NB4 (cell line): Measurements from ENCODE around the gene ZCCHC7.
A peak's percentile ranks its signal among the peaks of the same experiment; 100 is the strongest.

ENCODE experiments used
- DNase-seq: peaks from one replicate; pipeline ENCODE4 v3.0.0; 2010; ENCODE audit warnings: low read depth
- H3K4me3 ChIP-seq: one replicate; pipeline ENCODE4 v1.5.1; 2011; ENCODE audit warnings: mild to moderate bottlenecking, low read depth, low read length, moderate library complexity
- MAX ChIP-seq: IDR thresholded peaks from 2 replicates; pipeline ENCODE4 v1.6.1; 2011; ENCODE audit warnings: low read depth, low read length
- MYC ChIP-seq: IDR thresholded peaks from 2 replicates; pipeline ENCODE4 v1.6.1; 2011; ENCODE audit warnings: low read depth, low read length
- POLR2A ChIP-seq: IDR thresholded peaks from 2 replicates; pipeline ENCODE4 v1.6.1; 2011; ENCODE audit warnings: mild to moderate bottlenecking; ENCODE audit not compliant: insufficient read length; ENCODE audit errors: extremely low read depth
- TF ChIP-seq, protein P1 (sequence below): IDR thresholded peaks from one replicate; pipeline ENCODE4 v1.5.1; 2012; ENCODE audit warnings: low read depth, low read length

ZCCHC7 gene

DNA sequence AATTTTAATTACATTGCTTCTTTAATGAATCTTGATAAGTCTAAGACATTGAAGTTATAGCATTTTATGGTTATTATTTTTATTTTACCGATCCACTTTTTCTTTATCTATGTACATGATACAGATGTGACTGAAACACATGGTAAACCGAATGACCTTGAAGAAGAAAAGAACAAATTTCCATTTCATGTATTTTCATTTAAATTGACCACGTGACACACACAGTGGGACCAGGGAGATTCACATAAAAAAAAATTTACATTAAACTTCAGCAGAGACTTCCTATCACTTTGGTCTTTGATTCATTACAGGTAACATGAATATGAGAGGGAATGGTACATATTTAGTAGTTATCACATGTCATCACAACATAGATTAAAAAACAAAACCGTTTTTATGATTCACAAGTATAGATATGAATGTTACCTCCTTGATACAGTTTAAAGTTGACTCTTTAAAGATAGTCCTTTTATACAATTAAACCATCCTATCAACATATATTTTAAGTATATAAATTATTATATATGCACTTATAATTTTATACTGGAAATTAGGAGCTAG lies 133.1 kb downstream of the ZCCHC7 start:
- H3K4me3 ChIP-seq = no peak overlapping the region
- TF ChIP-seq POLR2A = no peak
- TF ChIP-seq MAX = no peak
- TF ChIP-seq, protein P1, sequence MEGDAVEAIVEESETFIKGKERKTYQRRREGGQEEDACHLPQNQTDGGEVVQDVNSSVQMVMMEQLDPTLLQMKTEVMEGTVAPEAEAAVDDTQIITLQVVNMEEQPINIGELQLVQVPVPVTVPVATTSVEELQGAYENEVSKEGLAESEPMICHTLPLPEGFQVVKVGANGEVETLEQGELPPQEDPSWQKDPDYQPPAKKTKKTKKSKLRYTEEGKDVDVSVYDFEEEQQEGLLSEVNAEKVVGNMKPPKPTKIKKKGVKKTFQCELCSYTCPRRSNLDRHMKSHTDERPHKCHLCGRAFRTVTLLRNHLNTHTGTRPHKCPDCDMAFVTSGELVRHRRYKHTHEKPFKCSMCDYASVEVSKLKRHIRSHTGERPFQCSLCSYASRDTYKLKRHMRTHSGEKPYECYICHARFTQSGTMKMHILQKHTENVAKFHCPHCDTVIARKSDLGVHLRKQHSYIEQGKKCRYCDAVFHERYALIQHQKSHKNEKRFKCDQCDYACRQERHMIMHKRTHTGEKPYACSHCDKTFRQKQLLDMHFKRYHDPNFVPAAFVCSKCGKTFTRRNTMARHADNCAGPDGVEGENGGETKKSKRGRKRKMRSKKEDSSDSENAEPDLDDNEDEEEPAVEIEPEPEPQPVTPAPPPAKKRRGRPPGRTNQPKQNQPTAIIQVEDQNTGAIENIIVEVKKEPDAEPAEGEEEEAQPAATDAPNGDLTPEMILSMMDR = no peak
- no peak for TF ChIP-seq MYC
- no peak for DNase-seq

DNA sequence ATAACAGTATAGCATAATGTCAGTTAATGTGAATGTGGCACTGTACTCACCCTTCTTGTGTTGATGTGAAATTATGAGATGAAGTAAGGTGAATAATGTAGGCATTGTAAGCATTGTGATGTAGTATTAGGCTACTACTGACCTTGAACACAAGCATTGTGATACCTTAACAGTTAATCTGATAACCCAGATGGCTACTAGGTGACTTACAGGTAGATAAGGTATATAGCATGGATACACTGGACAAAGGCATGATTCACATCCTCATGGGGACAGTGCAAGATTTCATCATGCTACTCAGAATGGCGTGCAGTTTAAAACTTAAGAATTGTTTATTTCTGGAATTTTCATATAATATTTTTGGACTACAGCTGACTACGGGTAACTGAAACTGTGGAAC lies 134.8 kb downstream of the ZCCHC7 start:
- H3K4me3 ChIP-seq = no peak overlapping the region
- no peak for DNase-seq
- TF ChIP-seq, protein P1 = no peak
- no peak for TF ChIP-seq POLR2A
- no peak for TF ChIP-seq MAX
- no peak for TF ChIP-seq MYC

GRCh38 chr9:37255944-37256862 lies 135.8 kb downstream of the ZCCHC7 start:
- H3K4me3 ChIP-seq = no peak overlapping the region
- TF ChIP-seq MAX (no peak), POLR2A (no peak), MYC (no peak)
- TF ChIP-seq, protein P1 = no peak
- DNase-seq = no peak

DNA sequence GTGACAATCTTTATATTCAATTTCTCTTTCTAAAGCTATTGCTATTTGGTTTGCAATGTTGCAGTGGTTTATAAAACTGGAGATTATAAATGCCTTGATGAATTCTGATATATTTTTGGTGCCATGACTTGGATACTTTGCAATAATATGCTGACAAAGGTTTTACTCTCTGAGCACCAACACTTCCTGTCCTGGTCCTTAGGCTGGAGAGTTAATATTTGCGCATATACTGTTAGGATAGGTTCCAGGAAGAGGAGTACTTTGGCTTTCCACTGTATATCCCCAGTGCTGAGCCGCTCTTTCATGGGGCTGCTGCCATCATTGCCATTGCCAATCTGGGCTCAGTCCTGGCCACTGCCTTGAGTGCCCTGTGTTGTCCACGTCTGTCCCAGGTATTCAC lies 139.6 kb downstream of the ZCCHC7 start:
- TF ChIP-seq POLR2A = no peak
- TF ChIP-seq, protein P1 = no peak
- TF ChIP-seq MAX = no peak
- TF ChIP-seq MYC = no peak
- no peak for DNase-seq
- H3K4me3 ChIP-seq = no peak overlapping the region

DNA sequence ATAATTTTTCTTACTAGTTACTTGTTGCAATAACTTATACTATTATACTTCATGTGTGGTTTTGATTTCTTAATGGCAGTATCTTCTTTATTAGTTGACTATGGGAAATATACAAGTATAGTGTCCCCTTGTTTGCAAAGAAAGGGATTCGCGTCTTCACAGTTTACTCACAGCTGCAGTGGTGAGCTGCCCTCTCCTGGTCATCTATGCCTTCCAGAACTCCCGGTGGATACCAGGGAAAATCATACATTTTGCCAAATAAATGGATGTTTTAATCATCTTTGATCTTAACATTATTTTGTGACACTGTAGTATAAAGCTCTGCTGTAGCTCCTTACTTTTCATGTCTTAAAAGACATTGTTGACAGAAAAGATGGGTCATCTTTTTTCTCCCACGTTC lies 142.0 kb downstream of the ZCCHC7 start:
- TF ChIP-seq, protein P1 = no peak
- TF ChIP-seq POLR2A = no peak
- peak; percentile 10 for DNase-seq
- no peak overlapping the region for H3K4me3 ChIP-seq
